GM19452 (cell line): Measurements from ENCODE around the gene ATP5MC2.
A peak's percentile ranks its signal among the peaks of the same experiment; 100 is the strongest.
"Not testable (repeated sequence)": the region's sequence is repeated elsewhere in the genome, so short reads cannot be mapped to it uniquely, and the experiment has no call there.

Experiments
- ATAC-seq: cut with Tn5 transposase; IDR thresholded peaks from one replicate; pipeline ENCODE4 v1.9.1; 2021; ENCODE audit not compliant: unreplicated experiment

The ATP5MC2 gene

GRCh38 chr12:53675701-53676607 lies at the start of gene ATP5MC2:
TSS of gene ATP5MC2 (minus strand) at chr12:53676083. CDS start at chr12:53672614, 3,469 bp downstream.
- ATAC-seq = peak; percentile 95

GRCh38 chr12:53722450-53723041 lies 46.7 kb upstream of the ATP5MC2 start:
- ATAC-seq = no peak

GRCh38 chr12:53720946-53721345 lies 45.1 kb upstream of the ATP5MC2 start:
- no peak for ATAC-seq

GRCh38 chr12:53719649-53720048 lies 43.8 kb upstream of the ATP5MC2 start:
- no peak for ATAC-seq

GRCh38 chr12:53718567-53718966 lies 42.7 kb upstream of the ATP5MC2 start:
- not testable (repeated sequence) for ATAC-seq

- no peak for ATAC-seq
Observed at GRCh38 chr12:53717319-53717718, 41.4 kb upstream of the ATP5MC2 start.

- ATAC-seq = no peak
Observed at GRCh38 chr12:53714004-53714403, 38.1 kb upstream of the ATP5MC2 start.

- ATAC-seq = no peak
Observed at GRCh38 chr12:53713516-53713915, 37.6 kb upstream of the ATP5MC2 start.

GRCh38 chr12:53712059-53712643 lies 36.3 kb upstream of the ATP5MC2 start:
- ATAC-seq = no peak

GRCh38 chr12:53710091-53710490 lies 34.2 kb upstream of the ATP5MC2 start:
- ATAC-seq = no peak

GRCh38 chr12:53709671-53710070 lies 33.8 kb upstream of the ATP5MC2 start:
- ATAC-seq = no peak

GRCh38 chr12:53706080-53706479 lies 30.2 kb upstream of the ATP5MC2 start:
- ATAC-seq = no peak

GRCh38 chr12:53703756-53704155 lies 27.9 kb upstream of the ATP5MC2 start:
- ATAC-seq = no peak

GRCh38 chr12:53701518-53702264 lies 25.8 kb upstream of the ATP5MC2 start:
- peak; percentile 60 for ATAC-seq

- ATAC-seq = no peak
Observed at GRCh38 chr12:53700567-53700966, 24.7 kb upstream of the ATP5MC2 start.

GRCh38 chr12:53699678-53700025 lies 23.8 kb upstream of the ATP5MC2 start:
- ATAC-seq = no peak

GRCh38 chr12:53698948-53699677 lies 23.2 kb upstream of the ATP5MC2 start:
- no peak for ATAC-seq

GRCh38 chr12:53696655-53697331 lies 20.9 kb upstream of the ATP5MC2 start:
- no peak for ATAC-seq

- no peak for ATAC-seq
Observed at GRCh38 chr12:53696285-53696654, 20.4 kb upstream of the ATP5MC2 start.
